Sciatic nerve (tissue), 2 donors: ENCODE measurements around the gene CCDC106. TPM values are rescaled to one million over a fixed set of nuclear protein-coding genes. Genes with fewer than 3 reads are reported as not detected.

Source experiments
- ATAC-seq: fragments of 200-7000 bp; cut with Tn5 transposase; one replicate; pipeline ENCODE4 v1.9.1; 2020; ENCODE audit warnings: mild to moderate bottlenecking, moderate library complexity
- DNase-seq: peaks from one replicate; pipeline ENCODE4 v3.0.0-alpha.2; 2020; ENCODE audit warnings: low spot score
- intact Hi-C: fragments of 100-400 bp; cut with DNase I; formaldehyde crosslinking; loops from one replicate; pipeline ENCODE4 v1.14.2; 2022
- total RNA-seq: library from RNA; stranded (reverse); fragmentation: NEBNext Ultra II Directional; extraction: Animal tissue kit (Norgen Biotek cat#: 25700); gene quantifications from one replicate; pipeline ENCODE4 v1.2.1, GENCODE V29; 2021
- donor health status: DM: no; HTN: no; CAD: no.
- donor health status: DM: no; HTN: no; CAD: no.

CCDC106 gene
- total RNA-seq, 1 donor from 2014 or later = 14.0 TPM

- intact Hi-C loops = no loop called here
- DNase-seq (no peak), ATAC-seq (no peak)
Measured at GRCh38 chr19:55675661-55676354, 27.8 kb downstream of the CCDC106 start.

- ATAC-seq = no peak
- no peak for DNase-seq
- intact Hi-C loops = no loop called here
Measured at GRCh38 chr19:55676383-55676782, 28.4 kb downstream of the CCDC106 start.

GRCh38 chr19:55676889-55677505 is 29.0 kb downstream of the CCDC106 start:
- ATAC-seq = no peak
- no peak for DNase-seq
- intact Hi-C loops = no loop called here

- no peak for ATAC-seq
Measured at GRCh38 chr19:55677572-55678028, 29.6 kb downstream of the CCDC106 start.

GRCh38 chr19:55678121-55678671 is 30.2 kb downstream of the CCDC106 start:
- intact Hi-C loops = no loop called here
- ATAC-seq = peak; percentile 47
- DNase-seq = no peak

More at GRCh38 chr19:55677572-55678028, 29.6 kb downstream of the CCDC106 start:
- DNase-seq = no peak
- intact Hi-C loops = no loop called here

GRCh38 chr19:55679343-55680257 is 31.6 kb downstream of the CCDC106 start:
- intact Hi-C loops = no loop called here
- no peak for DNase-seq
- no peak for ATAC-seq

- intact Hi-C loops = no loop called here
- no peak for DNase-seq
- no peak for ATAC-seq
Measured at GRCh38 chr19:55680339-55681130, 32.5 kb downstream of the CCDC106 start.

GRCh38 chr19:55681131-55682092 is 33.4 kb downstream of the CCDC106 start:
- DNase-seq (no peak), ATAC-seq (no peak)
- intact Hi-C loops = no loop called here

- no peak for DNase-seq
- intact Hi-C loops = no loop called here
- no peak for ATAC-seq
Measured at GRCh38 chr19:55683449-55684261, 35.6 kb downstream of the CCDC106 start.

GRCh38 chr19:55684946-55685681 is 37.1 kb downstream of the CCDC106 start:
- DNase-seq (no peak), ATAC-seq (no peak)
- intact Hi-C loops = no loop called here

GRCh38 chr19:55685776-55686175 is 37.8 kb downstream of the CCDC106 start:
- intact Hi-C loops = no loop called here
- no peak for ATAC-seq

GRCh38 chr19:55686311-55687050 is 38.5 kb downstream of the CCDC106 start:
- DNase-seq (no peak), ATAC-seq (no peak)
- intact Hi-C loops = no loop called here

More at GRCh38 chr19:55685776-55686175, 37.8 kb downstream of the CCDC106 start:
- DNase-seq = no peak

GRCh38 chr19:55687281-55688201 is 39.5 kb downstream of the CCDC106 start:
- ATAC-seq = no peak
- intact Hi-C loops = no loop called here

GRCh38 chr19:55688422-55689218 is 40.6 kb downstream of the CCDC106 start:
- ATAC-seq = no peak
- no peak for DNase-seq
- intact Hi-C loops = no loop called here

More at GRCh38 chr19:55687281-55688201, 39.5 kb downstream of the CCDC106 start:
- DNase-seq = no peak
